UCSD-AML1 (cell line): ENCODE results near the gene SCAMP3.

Experiments
- DNase-seq: peaks from one replicate; lab custom pipeline; 2025; ENCODE audit not compliant: unreplicated experiment; lab: John Stamatoyannopoulos, UW

SCAMP3 gene

GRCh38 chr1:155207806-155208540 lies 54.2 kb downstream of the SCAMP3 start, which contains the start of gene THBS3:
THBS3 (minus strand) TSS chr1:155207897; CDS start chr1:155207876, 21 bp downstream.
- no peak for DNase-seq

GRCh38 chr1:155206891-155207805 lies 55.0 kb downstream of the SCAMP3 start:
- peak; percentile 82 for DNase-seq
